ENCODE measurements around the gene LRP3.
"Not testable (repeated sequence)": the region's sequence is repeated elsewhere in the genome, so short reads cannot be mapped to it uniquely, and the experiment has no call there.

LRP3 gene

DNA sequence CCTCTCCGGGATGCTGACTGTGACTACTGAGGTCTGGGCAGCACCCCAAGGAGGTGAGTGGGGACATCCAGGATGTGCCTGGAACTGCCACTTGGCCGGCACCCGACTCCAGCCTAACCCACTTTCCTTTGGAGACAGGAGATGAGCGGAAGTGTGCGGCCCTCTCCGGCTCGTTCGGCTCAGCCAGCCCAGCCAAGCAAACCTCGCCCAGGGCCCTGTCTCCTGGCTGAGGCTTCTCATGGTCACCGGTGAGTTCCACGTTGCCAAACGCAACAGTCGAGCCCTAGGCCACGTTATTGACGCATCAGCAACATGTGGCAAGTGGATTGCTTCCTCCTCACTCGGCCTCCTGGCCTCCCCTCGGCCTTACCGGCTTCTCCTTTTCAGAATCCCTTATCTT lies 26.0 kb downstream of the LRP3 start:
- DNase-seq: no peak

DNA sequence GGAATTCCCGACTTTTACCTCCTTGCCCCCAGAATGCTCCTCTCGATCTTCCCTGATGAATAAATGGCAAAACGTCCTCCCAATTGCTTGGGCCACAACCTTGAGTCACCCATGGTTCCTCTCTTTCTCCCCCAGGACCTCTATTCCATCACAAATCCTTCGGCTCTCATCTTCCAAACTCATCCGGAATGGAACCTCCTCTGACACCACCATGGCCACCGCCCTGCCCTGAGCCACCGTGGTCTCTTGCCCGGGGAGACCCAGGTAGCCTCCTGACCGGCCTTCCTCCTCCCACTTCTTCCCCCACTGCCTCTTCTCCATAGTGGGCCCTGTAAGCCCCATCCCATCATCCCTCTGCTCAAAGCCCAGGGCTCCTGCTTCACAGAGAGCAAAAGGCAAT lies 26.6 kb downstream of the LRP3 start:
- DNase-seq: no peak

DNA sequence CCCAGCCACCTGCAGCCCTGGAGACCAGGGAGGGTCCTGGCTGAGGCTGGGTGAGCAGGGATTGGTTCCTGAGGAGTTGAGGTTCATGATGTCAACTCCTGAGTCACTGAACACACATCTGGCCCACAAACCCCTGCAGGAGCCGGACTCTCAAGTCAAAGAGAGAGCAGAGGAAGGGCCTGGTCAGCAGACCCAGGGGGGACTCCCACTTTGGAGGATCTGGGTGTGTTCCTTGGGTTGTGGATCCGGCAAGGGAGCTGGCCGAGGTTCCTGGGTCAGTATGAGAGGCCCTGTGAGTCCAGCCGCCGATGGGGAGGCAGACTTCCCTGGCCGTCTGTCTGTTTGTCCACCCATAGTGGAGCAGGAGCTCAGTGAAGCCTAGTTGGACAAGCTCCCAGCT lies 27.5 kb downstream of the LRP3 start:
- DNase-seq: no peak

DNA sequence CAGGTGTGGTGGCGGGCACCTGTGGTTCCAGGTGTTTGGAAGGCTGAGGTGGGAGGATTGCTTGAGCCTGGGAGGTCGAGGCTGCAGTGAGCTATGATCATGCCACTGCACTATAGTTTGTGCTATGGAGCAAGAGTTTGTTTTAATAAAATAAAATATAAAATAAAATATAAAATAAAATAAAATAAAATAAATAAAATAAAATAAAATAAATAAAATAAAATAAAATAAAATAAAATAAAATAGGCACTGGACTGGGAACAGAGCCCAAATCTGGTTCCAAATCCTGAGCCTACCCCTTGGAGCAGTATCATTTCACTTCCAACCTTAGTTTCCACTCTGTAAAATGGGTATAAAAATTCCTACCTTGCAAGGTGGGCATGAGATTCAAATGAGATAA lies 28.1 kb downstream of the LRP3 start:
- DNase-seq: not testable (repeated sequence)

DNA sequence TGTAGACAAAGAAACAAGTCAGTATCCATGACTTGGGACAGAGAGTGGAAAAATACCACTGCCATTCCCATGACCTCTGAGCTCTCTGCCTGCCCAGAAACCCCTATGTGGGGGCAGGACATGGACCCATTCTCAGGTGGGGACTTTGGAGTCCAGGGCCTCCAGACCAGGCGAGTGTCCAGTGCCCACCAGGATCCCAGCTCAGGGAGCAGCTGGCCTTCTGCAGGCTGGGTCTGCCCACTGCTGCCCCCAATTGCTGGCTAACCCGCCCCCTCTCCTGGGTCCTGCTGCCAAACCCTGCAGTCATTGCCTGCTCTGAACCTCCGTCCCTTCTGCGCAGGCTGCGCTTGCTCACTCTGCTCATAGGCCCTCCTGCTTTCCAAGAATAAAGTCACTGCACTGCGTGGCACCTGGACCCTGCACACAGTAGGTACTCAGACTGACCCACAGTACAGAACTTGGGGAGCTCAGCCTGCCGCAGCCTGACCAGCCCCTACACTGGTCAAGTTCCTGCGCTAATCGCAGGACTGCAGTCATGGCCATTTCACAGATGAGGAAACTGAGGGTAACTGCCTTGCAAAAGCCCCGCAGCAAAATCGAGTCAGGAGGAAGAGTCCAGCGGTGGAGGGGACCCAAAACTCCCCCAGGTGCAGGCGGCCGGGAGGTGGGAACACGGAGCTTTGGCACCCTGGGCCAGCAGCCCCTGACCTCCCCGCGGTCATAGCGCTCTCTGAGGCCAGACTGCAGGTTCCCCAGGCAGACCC lies 30.7 kb downstream of the LRP3 start:
- DNase-seq: no peak

DNA sequence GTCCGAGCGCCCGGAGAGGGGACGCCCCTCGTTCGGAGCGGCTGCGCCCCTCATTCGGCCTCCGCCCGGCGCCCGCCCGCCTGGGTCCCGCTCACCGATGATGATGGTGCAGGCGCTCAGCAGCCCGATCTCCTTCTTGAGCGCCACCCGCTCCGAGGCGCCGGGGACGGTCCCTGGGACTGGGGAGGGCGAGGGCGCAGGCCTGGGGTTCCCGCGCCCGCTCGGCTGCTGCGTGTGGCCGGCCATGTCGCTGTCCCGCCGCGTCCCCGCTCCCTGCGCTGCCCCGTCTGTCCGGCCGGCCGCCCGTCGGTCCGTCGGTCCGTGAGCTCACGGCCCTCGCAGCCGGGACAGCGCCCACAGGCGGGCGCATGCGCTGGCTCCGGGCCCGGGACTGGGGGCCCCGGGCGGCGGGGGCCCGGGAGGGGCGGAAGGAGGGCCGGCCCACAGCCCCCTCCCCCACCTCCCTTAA lies 31.4 kb downstream of the LRP3 start, which contains the start of gene SLC7A10:
TSS of gene SLC7A10 (minus strand) at position 393 of the 469 bp plus-strand sequence. CDS start at position 246, 147 bp downstream.
- no peak for DNase-seq

DNA sequence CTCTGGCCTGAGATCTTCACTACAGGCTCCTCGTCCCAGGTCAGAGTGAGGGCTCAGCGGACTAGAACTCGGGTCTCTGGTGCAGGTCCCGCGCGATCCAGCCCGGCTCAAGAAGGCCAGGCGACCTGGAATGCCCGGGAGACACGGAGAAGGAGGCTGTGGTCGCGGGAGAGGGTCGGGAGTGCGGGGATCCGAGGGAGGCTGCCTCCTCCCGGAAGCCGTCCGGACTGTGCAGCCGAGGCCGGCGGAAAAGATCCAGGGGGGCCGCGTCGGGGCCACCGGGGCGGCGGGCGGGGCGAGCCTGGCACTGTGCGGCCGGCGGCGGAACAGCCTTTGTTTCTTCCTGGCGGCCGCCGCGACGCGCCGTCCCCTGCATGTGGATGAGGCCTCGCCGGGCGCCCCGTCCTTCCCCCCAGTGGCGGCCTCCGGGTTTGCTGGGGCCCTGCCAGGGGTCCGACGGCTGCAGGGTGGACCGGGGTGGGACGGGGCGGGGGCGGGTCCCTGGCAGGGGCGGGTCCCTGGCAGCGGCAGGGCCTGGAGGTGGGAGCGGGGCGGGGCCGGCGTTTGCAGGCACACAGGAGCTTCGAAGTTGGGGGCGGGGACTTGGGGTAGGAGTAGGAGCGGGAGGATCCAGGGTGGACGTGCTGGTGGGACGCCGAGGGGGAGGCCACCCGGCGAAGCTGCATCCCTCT lies 32.6 kb downstream of the LRP3 start:
- DNase-seq: no peak

DNA sequence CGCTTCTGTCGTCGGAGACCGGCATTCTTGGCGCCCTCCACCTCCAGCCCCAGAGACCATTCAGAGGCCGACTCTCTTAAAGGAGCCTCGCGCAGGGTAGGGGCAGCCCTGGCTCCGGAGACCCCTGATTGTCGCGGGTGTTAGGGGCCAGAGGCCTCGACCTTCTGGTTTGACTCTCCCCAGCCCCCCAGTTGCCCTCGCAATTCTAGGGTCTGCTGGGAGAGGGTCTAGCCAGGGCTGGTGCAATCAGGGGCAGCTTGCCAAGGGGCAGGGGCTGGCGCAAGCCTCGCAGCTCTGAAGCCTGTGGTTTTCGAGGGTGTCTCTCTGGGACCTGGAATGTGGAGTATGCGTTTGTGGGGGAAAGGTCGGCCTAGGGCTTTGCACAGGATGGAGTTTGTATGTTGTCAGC lies 33.1 kb downstream of the LRP3 start:
- DNase-seq: no peak

DNA sequence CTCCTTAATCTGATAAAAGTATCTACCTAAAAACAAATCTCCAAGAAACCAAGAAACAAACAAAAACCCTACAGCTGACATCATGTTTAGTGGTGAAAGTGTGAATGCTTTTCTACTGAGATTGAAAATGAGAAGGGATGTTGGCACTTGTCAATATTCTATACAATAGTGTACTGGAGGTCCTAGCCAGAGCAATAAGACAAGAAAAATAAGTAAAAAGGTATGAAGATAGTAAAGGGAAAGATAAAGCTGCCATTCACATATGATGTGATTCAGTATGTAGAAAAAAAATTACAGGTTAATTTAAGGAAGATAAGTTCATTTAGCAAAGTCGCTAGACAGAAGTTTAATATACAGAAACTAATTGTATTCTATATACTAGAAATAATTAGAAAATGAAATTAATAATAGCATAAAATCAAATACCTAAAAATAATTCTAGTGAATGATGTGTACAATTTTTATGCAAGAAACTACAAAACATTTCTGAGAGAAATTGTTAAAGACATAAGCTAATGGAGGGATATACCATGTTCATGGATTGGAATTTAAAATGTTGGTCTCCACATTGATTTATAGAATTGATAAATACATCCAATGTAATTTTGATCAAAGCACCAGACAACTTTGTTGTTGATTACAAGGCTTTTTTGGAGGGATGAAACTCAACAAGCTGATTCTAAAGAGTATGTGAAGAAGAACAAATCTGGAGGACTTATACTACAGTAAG lies 33.9 kb downstream of the LRP3 start:
- no peak for DNase-seq

DNA sequence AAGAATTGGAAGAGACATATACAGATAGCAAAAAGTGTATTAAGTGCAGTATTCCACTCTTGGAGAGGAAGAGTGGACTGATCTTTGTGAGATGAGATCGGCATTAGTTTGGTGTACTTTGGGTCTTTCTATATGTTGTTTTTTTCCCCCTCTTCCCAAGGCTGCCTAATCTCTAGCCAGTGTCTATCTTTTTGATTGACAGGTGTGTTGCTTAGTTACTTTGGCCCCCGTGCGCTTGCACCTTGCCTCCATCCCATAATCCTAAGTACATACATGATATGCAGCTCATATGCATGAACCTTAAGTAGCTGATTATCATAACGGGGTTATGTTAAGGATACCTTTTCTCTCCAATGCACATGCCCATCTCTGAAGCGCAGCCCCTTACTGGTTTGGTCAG lies 35.8 kb downstream of the LRP3 start:
- DNase-seq: no peak

DNA sequence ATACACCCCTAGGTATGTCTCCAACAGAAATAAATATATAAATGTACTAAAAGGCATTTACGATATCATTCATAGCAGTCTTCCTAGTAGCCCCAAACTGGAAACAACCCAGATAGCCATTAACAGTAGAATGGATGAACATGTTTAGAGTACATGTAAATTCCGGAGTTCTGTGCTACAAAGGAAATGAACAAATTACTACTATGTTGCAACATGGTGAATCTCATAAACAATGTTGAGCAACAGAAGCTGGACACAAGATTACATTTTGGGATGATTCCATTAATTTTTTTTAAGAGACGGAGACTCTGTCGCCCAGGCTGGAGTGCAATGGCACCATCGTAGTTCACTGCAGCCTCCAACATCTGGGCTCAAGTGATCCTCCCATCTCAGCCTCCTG lies 37.4 kb downstream of the LRP3 start:
- DNase-seq: no peak

DNA sequence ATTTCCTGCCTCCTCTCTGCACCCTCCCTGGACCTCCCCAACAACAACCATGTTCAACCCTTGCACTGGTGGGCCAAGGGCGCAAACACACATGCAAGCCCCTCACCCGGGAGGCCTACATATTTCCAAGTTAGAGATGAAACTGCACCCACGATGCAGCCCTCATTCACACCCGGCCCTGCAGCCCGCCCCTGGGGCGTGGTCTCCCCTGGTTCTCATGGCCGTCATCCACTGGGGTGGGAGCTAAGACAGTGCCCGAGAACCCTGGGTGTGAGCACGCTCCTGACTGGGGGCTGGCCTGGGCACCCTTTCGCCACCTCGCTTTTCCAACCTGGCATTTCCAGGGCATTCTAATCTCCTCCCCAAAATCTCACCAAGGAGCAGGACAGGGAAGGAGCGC lies 38.5 kb downstream of the LRP3 start:
- DNase-seq: no peak

DNA sequence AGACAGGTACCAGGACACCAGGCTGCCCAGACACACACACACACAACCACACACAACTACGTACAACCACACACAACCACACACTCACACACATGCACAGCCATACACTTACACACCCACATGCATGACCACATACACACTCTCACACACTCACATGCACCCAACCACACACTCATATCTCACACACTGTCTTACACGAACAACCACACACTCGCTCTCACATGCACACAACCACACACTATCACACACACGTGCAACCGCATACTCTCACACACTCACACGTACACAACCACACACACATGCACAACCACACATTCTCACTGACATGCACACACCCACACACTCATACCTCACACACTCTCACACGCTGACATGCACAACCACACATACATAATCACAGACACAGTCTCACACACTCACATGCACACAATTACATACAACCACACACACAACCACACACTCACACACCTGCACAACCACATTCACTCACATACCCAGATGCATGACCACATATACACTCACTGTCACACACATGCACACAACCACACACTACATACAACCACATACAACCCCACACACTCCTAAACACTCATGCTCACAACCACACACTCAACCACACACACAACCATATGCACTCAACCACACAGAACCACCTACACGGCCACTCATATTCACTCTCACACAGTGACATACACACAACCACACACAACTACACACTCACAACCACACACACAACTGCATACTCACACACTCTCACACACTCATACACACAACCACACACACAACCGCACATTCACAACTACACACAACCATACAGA lies 39.1 kb downstream of the LRP3 start:
- DNase-seq: peak in 1 of 5 experiments; percentile 30

DNA sequence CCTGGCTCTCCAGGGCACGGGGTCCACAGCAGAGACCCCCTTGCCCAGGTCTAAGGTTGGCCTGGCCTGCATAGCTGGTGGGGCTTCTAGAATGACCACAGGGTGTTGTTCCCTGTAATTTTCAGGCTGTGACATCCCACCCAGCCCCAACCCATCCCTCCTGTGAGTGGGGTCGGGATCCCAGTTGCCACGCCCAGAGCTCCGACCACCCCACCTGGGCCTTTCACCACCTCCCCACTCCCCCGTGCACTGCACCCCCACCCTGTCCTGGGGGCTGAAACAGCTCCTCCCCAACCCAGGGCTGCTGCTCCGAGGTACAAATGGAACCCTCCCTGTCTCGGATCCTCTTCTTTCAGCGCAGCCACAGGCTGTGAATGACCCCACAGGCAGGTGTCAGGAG lies 40.0 kb downstream of the LRP3 start:
- no peak for DNase-seq

DNA sequence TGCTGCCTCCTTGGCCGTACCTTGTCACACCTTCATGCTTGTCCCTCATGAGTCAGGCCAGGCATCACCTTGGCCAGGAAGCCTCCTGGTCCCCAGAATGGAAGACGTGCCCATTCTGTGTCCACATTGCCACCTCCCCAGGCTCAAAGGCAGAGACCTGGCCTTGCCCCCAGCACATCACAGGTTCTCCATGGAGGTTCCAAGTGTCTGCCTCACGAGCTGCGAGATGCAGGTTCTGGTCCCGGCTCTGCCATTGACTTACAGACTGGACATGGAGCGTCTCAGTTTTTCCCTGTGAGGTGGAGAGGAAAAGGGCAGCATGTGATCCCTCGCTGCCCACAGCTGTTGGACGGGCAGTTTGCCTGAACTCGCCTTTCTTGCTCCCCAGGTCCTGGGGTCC lies 40.6 kb downstream of the LRP3 start:
- DNase-seq: no peak

DNA sequence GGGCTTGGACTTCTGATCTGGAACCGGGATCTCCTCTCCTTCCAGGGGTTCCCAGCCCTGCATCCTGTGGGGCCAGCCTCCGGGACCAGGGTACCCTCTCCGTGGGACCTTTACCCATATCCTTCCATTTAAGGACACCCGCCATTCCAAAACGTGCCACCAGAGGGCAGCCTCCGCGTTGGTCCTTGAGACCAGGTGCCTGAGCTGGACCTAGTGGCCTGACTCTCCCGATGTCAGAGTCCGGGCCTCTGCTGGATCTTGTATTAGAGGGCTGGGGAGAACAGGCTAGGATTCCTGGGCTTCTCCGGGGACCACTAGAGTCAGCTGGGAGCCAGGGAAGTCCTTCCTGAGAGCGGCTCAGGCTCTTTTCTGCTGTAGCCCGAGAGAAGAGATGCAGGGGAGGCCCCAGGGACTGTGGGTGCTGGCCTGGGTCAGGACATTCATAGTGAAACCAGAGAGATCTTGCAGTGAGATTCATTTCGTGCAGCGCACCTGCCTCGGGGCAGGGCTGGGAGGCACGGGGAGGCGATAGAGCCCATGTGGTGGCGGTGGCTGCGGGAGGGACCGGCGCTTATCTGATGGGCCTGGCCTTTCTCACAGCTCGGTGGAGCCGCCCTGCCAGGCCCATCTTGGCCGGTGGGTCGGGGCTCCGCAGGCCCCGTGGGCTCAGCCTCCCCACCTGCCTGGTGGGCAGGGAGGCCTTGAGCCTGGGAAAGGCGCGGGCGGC lies 41.3 kb downstream of the LRP3 start:
- DNase-seq: peak; percentile 40 to 95 (median 68)

DNA sequence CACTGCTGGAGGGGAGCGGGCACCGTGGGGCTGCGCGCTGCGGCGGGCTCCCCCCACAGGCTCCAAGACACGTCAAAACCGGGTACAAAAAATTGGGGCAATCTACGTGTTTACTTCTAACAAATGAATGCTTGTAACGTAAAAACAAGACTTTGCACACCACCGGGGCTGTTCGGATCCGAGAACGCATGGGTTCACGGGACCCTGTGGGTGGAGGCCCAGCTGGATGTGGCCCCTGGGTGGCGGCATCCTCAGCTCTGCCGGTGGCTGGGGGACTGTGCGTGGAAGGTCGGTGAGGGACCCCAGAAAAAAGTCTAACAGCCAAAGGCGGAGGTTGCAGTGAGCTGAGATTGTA lies 41.8 kb downstream of the LRP3 start:
- peak in 2 of 5 experiments; percentile 18 to 82 for DNase-seq

DNA sequence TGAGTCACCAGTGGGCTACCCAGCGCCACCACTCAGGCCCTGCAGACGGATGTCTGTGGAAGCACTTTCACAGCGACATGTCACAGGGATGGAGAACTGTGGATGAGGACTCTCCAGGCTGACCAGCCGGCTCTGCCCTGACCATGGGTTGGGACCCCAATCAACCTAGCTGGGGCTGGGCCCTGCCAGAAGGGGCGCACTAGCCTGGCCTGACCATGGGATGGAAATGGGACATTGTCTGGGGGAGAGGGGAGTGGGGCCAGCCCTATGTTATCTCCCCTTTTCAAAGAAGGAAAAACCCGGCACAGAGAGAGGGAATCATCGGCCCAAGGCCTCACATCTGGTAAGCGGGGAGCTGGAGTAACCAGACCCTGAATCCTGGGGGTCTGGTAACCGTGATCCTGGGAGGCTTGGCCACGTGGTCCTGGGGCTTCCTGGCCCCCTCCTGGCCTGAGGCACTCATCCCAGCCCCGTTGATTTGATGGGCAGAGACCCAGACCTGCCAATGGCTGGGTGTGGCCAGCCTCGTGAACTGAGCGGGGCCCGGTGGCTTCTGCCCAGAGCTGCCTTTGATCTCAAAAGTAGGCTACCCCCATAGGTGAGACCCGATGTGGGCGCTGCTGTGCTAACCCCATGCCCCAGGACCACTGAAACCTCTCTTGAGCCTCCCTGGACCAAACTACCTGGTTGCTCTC lies 42.7 kb downstream of the LRP3 start:
- DNase-seq: no peak

DNA sequence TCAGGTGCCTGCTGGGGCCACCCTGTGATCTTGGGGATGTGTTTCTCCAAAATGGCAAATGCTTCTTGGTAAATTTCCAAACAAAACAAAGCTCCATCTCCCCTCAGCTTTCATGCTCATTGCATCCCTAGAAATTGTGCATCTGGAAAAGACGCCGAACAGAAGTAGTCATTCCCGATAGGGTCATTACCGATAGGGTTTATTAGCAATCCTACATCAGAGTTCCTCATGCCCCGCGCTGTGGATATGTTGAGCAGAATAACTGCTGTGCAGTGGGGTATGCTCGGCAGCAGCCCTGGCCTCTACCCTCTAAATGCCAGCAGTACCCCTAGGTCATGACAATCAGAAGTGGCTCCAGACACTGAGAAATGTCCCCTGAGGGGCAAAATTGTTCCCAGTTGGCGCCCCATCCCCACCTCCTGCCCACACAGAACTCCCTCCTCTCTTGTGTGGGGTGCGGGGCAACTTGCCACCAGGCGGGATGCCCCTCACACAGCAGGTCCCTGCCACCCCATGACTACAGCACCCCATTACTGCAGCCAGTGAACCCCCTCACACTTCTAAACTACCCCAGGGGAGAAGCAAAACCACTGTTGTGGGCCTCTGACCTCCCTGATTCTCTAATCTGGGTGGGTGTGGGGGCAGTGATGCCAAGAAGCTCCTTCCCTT lies 44.5 kb downstream of the LRP3 start:
- no peak for DNase-seq

DNA sequence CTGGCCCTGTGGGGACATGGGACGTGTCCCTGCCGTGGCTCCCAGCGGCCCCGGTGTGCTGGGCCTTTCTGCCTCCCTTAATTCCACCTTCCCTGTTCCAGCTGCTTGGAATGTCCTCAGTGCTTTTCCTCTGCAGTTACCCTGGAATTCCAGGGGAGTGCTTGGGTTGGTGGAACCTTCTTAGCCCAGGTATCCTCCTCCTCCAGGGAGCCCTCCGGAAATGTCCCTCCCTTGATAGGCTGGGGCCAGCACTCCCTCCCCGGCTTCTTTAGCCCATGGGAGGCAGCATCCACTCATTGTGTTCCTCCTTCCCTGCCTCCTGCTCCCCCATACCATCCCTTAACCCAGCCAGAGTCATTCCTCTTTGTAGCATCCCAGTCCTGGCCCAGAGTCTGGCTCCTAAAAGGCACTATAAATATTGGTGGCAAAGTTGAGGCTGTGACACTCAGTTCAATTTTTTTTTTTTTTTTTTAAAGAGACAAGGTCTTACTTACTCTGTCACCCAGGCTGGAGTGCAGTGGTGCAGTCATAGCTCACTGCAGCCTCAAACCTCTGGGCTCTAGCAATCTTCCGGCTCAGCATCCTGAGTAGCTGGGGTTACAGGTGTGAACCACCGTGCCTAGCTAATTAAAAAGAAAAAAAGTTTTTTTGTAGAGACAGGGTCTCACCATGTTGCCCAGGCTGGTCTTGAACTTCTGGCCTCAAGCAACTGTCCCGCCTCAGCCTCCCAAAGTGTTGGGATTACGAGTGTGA lies 45.3 kb downstream of the LRP3 start:
- DNase-seq: peak in 2 of 5 experiments; percentile 36 to 54
